GM18909 (cell line): Measurements from ENCODE around the gene CEP41.

Experiments used
- ATAC-seq: cut with Tn5 transposase; IDR thresholded peaks from one replicate; pipeline ENCODE4 v1.9.1; 2021; ENCODE audit warnings: mild to moderate bottlenecking; ENCODE audit not compliant: unreplicated experiment, poor library complexity

CEP41 gene

GRCh38 chr7:130423501-130424037 is 17.2 kb downstream of the CEP41 start:
- ATAC-seq: no peak

- no peak for ATAC-seq
Measured at GRCh38 chr7:130421684-130422083, 19.1 kb downstream of the CEP41 start.

DNA sequence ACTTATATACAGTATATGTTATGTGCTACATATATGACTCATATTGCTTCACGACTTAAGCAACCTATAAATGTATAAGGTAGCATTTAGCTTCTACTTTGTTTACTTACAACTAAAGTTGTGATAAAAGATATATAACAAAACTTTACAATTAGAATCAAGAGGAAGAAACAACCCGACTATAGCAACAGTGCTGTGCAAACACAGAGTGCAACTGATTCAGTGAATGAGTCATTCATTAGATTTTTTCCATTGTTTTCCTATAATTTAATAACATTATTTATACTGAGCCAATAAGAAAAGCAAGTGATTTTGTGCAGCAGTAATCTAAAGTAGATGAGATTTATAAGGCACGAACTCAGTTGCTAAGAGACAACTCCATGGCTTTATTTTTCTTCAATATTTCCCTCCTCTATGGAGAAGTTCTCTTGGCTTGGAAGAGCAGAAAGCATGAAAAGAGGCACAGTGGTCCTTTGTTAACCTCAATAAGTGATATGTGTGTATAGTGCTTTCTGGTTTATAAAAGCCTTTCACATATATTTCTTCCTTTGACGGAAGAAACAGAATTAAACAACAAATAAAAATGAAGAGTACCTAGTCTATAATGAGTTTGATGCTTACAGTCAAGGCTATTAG is 19.8 kb downstream of the CEP41 start:
- ATAC-seq: no peak

GRCh38 chr7:130419658-130420057 is 21.2 kb downstream of the CEP41 start:
- no peak for ATAC-seq

DNA sequence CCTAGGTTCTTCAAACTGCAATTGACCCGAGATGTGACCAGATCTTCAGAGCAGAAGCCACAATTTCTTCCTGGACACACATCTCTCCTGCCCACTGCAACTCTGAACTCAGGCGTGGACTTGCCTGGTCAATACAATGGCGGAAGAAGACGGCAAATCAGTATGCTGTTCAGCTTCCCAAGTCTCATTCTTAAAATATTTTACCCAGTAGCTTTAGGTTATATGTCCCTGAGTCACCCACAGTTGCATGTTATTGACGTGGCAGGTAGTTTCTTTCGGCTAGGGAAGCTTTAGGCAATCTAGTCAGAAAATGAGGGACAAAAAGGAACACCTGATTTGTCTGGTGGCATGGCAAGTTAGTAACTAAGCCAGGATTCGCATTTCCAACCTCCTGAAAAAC is 22.5 kb downstream of the CEP41 start:
- no peak for ATAC-seq

- ATAC-seq: no peak
Measured at GRCh38 chr7:130417213-130417612, 23.6 kb downstream of the CEP41 start.

DNA sequence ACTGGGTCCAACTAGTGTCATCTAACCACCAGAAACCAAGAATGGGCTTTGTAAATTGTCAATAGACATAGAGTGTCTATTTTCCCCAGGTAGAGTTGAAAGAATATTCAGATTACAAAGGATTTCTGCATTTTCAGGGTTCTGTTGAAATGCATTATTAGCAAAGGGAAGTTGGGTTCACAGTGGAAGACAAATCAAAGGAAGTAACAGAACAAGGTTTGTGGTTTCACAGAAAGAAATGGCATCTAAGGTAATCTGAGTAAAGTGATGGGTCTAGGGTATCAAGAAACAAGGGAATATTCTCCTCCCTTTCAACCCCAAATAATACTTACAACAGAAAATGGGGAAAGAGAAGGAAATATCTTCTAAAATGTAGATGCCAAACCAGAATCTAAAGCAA is 25.8 kb downstream of the CEP41 start:
- ATAC-seq: no peak

DNA sequence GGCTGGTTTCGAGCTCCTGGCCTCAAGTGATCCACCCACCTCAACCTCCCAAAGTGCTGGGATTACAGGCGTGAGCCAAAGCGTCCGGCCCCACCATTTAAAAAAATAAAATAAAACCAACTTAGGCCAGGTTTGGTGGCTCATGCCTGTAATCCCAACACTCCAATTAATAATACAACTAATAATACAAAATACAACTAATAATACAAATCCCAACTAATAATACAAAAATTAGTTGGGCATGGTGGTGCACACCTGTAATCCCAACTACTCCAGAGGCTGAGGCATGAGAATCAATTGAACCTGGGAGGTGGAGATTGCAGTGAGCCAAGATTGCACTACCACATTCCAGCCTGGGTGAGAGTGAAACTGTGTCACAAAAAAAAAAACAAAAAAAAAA is 27.6 kb downstream of the CEP41 start:
- no peak for ATAC-seq

- no peak for ATAC-seq
Measured at GRCh38 chr7:130410868-130411541, 29.8 kb downstream of the CEP41 start.

GRCh38 chr7:130409712-130410072 is 31.1 kb downstream of the CEP41 start:
- no peak for ATAC-seq

DNA sequence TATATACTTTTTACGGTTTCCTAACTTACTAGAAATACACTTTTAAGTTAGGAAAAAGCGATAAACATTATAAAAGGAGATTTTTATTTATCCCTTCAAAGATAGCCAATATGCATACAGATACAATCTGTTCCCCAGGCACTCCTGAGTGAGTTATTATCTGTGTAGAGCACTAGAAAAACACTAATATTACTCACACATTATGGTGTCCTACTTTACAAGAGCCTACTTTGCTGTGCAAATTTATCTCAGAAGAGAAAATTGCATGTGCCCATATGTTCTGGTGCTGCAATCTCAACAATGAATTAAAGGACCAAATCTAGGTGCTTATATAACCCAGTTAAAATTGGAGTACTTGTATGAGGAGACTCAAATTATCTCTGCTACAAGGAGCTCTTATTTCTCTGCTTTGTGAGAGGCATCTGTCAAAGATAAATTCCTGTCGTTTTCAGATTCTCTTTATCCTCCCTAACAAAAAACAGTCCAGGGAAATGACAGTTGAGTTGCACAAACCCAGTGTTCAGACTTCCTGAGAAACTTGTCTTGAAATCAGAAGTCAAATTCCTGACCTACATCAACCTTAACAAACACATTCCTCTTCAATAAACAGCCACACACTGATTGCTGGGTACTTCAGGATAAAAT is 31.6 kb downstream of the CEP41 start:
- ATAC-seq: no peak

GRCh38 chr7:130405003-130405402 is 35.8 kb downstream of the CEP41 start:
- no peak for ATAC-seq

- ATAC-seq: no peak
Measured at GRCh38 chr7:130401578-130401977, 39.2 kb downstream of the CEP41 start.

- no peak for ATAC-seq
Measured at GRCh38 chr7:130401101-130401500, 39.7 kb downstream of the CEP41 start.

DNA sequence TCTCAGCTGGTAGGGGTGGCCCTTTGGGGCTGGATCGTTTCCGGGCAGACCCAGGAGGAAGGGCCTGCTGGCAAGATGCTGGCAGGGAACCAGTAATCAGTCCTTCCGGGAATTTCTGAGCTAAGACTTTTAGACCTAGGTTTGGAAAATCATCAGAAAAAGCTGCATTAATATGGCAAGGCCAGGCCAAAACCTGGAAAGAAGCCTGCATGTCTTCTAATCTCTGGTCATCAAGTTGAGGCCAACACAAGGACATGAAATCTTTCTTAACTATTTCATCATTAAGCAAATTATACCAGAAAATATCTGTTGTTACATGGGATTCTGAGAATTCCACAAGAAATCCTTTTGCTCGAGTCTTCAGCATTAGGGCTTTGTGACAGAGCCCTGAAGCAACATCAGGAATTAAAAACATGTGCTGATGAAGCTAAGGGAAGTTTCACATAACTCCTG is 40.7 kb downstream of the CEP41 start:
- ATAC-seq: no peak

GRCh38 chr7:130398526-130399090 is 42.2 kb downstream of the CEP41 start:
- no peak for ATAC-seq

GRCh38 chr7:130397758-130398073 is 43.1 kb downstream of the CEP41 start:
- no peak for ATAC-seq

- ATAC-seq: no peak
Measured at GRCh38 chr7:130397051-130397757, 43.6 kb downstream of the CEP41 start.

DNA sequence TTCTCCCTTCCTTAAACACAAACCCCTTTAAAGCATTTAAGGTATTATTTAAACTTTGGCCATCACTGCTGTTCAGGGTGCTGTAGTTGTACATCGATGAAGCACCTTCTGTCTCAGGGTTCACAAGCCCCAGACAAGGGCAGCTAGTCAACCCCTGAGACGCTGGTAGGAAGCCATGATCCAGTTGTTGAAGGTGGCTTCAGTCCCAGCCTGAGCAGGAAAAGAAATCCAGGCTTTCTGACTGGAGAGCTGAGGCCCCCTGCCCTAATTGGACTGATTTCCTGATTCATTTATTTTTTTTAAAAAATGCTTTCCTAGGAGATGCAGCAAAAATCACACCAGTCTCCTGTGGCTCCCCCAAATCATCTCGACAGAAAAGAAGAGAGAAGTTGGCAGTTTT is 44.7 kb downstream of the CEP41 start:
- no peak for ATAC-seq

DNA sequence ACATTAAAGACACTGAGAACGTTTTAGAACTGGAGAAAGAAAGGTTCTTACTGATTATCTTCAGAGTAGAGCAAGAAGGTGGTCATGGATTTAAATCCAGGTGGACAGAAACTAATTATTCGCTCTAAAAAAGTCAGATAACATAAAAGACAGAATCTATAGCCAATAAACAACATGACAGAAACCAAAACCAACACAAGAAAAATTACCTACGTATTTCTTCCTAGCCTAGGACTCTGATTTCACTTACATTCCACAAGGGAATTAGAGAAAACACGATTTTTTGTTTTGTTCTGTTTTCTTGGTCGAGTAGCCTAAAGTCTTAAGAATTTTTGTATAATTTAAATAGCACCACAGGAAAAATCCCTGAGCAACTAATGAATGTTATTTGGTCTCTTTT is 45.4 kb downstream of the CEP41 start:
- no peak for ATAC-seq
